Jurkat, Clone E6-1 (cell line): Measurements from ENCODE around the gene GALNT10. TPM values are rescaled to one million over a fixed set of nuclear protein-coding genes. Genes with fewer than 3 reads are reported as not detected.
"Not testable (repeated sequence)": the region's sequence is repeated elsewhere in the genome, so short reads cannot be mapped to it uniquely, and the experiment has no call there.

Source experiments
- DNase-seq: peaks from one replicate; pipeline ENCODE4 v3.0.0-alpha.2; 2011; ENCODE audit warnings: low read depth, low spot score
- H3K4me3 ChIP-seq: 2 replicates; pipeline ENCODE4 v1.5.1; 2011; ENCODE audit warnings: mild to moderate bottlenecking, low read length, control low read depth, moderate library complexity
- polyA plus RNA-seq: library from polyadenylated mRNA; unstranded; fragments of >200 nt; gene quantifications from one replicate; pipeline ENCODE4 v1.2.1, GENCODE V29; 2012; ENCODE audit warnings: missing spikeins; ENCODE audit not compliant: insufficient read length, insufficient read depth

GALNT10 gene
- 13.6 TPM for polyA plus RNA-seq

- peak within 1 kb of the TSS; percentile 72 for H3K4me3 ChIP-seq
- peak; percentile 34 for DNase-seq
These were observed at the start of gene GALNT10 for GRCh38 chr5:154190595-154191304. Gene GALNT10 (plus strand): TSS chr5:154190733. CDS start chr5:154190867, 134 bp downstream.

GRCh38 chr5:154141745-154142221, 48.8 kb upstream of the GALNT10 start:
- DNase-seq: no peak
- H3K4me3 ChIP-seq: no peak overlapping the region

GRCh38 chr5:154143211-154143641, 47.3 kb upstream of the GALNT10 start:
- no peak for DNase-seq
- H3K4me3 ChIP-seq: no peak overlapping the region

- no peak for DNase-seq
- H3K4me3 ChIP-seq: no peak overlapping the region
These were observed 45.3 kb upstream of the GALNT10 start for GRCh38 chr5:154145268-154145667.

- DNase-seq: no peak
- H3K4me3 ChIP-seq: no peak overlapping the region
These were observed 44.1 kb upstream of the GALNT10 start for GRCh38 chr5:154146409-154146808.

GRCh38 chr5:154147666-154148065, 42.9 kb upstream of the GALNT10 start:
- no peak for DNase-seq
- no peak overlapping the region for H3K4me3 ChIP-seq

GRCh38 chr5:154150471-154150870, 40.1 kb upstream of the GALNT10 start:
- DNase-seq, H3K4me3 ChIP-seq: not testable (repeated sequence)

GRCh38 chr5:154157483-154158378, 32.8 kb upstream of the GALNT10 start:
- DNase-seq: no peak
- no peak overlapping the region for H3K4me3 ChIP-seq

GRCh38 chr5:154158379-154158737, 32.2 kb upstream of the GALNT10 start:
- H3K4me3 ChIP-seq: no peak overlapping the region
- no peak for DNase-seq

GRCh38 chr5:154159343-154159742, 31.2 kb upstream of the GALNT10 start:
- DNase-seq: no peak
- no peak overlapping the region for H3K4me3 ChIP-seq

GRCh38 chr5:154162539-154163151, 27.9 kb upstream of the GALNT10 start:
- no peak for DNase-seq
- H3K4me3 ChIP-seq: no peak overlapping the region

- DNase-seq: no peak
- no peak overlapping the region for H3K4me3 ChIP-seq
These were observed 26.9 kb upstream of the GALNT10 start for GRCh38 chr5:154163327-154164248.

GRCh38 chr5:154164249-154164581, 26.3 kb upstream of the GALNT10 start:
- DNase-seq: no peak
- no peak overlapping the region for H3K4me3 ChIP-seq

- no peak for DNase-seq
- H3K4me3 ChIP-seq: no peak overlapping the region
These were observed 24.6 kb upstream of the GALNT10 start for GRCh38 chr5:154165886-154166285.

GRCh38 chr5:154166901-154167791, 23.4 kb upstream of the GALNT10 start:
- H3K4me3 ChIP-seq: no peak overlapping the region
- no peak for DNase-seq

GRCh38 chr5:154168395-154168794, 22.1 kb upstream of the GALNT10 start:
- no peak for DNase-seq
- no peak overlapping the region for H3K4me3 ChIP-seq

GRCh38 chr5:154172785-154173184, 17.7 kb upstream of the GALNT10 start:
- H3K4me3 ChIP-seq: no peak overlapping the region
- DNase-seq: no peak

- no peak for DNase-seq
These were observed 16.4 kb upstream of the GALNT10 start for GRCh38 chr5:154174091-154174490.

More at GRCh38 chr5:154174091-154174490, 16.4 kb upstream of the GALNT10 start:
- H3K4me3 ChIP-seq: no peak overlapping the region
